ENCODE data around the gene WDR55.
"Not testable (repeated sequence)": the region's sequence is repeated elsewhere in the genome, so short reads cannot be mapped to it uniquely, and the experiment has no call there.

WDR55 gene

DNA sequence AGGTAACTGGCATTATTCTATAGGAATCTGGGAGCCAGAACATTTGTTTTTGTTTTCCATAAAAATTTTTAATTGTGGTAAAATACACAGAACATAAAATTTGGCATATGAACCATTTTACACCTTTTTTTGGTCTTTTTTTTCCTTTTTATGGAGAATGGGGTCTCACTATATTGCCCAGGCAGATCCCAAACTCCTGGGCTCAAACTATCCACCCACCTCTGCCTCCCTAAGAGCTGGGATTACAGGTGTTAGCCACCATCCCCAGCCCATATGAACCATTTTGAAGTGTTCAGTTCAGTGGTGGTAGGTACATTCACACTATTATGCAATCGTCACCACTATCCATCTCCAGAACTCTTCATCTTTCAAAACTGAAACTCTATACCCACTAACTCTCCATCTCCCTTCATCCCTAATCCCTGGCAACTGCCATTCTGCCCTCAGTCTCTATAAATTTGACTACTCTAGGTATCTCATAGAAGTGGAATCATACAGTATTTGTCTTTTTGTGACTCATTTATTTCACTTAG lies 48.9 kb downstream of the WDR55 start:
- DNase-seq: no peak

DNA sequence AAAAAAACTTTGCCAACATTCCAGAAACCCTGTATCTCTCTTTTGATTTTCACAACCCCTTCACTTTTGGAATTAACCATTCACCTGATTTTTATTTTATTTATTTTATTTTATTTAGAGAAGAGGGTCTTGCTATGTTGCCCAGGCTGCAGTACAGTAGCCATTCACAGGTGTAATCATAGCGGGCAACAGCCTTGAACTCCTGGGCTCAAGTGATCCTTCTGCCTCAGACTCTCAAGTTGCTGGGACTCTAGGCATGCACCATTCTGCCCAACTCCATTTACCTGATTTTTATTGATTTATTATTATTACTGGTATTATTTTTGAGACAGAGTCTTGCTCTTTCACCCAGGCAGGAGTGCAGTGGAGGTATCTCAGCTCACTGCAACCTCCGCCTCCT lies 51.5 kb downstream of the WDR55 start:
- not testable (repeated sequence) for DNase-seq

DNA sequence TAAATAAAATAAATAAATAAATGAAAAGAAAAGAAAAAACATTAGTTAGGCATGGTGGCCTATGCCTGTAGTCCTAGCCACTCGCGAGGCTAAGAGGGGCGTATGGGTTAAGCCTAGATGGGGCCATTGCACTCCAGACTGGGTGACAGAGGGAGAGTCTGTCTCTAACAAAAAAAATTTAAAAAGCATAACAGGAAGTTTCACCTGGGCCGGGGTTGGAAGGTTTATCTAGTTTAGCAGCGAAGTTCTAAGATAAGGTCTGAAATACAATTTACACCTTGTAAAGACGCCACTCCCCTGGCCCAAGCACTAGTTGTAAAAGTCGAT lies 53.5 kb downstream of the WDR55 start:
- no peak for DNase-seq

DNA sequence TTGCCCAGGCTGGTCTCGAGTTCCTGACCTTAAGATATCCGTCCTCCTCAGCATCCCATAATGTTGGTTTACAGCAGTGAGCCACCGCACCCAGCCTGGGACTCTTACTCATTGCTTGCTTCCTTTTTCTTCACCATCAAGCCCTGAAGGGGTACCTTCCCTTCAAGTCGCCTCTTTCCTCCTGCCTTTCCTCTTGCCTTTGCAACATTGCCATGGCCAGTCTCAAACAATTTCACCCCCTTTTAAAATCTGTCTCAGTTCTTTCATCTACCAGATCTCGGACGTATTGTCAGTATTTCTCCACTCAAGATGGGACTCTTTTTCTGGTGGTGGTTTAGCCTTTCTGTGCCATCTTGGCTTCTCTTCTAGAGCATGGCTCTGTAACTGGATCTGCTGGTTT lies 56.0 kb downstream of the WDR55 start:
- not testable (repeated sequence) for DNase-seq

DNA sequence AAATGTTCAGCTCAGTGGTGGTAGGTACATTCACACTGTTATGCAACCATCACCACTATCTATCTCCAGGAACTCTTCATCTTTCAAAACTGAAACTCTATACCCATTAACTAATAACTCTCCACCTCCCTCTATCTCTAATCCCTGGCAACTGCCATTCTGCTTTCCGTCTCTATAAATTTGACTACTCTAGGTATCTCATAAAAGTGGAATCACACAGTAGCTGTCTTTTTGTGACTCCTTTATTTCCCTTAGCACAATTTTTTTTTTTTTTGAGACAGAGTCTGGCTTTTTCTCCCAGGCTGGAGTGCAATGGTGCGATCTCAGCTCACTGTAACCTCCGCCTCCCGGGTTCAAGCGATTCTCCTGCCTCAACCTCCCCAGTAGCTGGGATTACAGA lies 56.7 kb downstream of the WDR55 start:
- not testable (repeated sequence) for DNase-seq

Measured in NCI-H187 treated with DMSO at 0.1 percent for 48 hours (cell line).